HT1080 (cell line): Measurements from ENCODE around the gene GIPC3. TPM values are rescaled to one million over a fixed set of nuclear protein-coding genes. Genes with fewer than 3 reads are reported as not detected.
"Not testable (repeated sequence)": the region's sequence is repeated elsewhere in the genome, so short reads cannot be mapped to it uniquely, and the experiment has no call there.

Experiments
- DNase-seq: peaks from one replicate; pipeline ENCODE4 v3.0.0-alpha.2; 2015; ENCODE audit warnings: low read depth
- total RNA-seq: library from RNA; depleted of rRNA; stranded (reverse); fragments of >200 nt; shearing (Covaris generic); gene quantifications from 2 replicates; pipeline ENCODE4 v1.2.3, GENCODE V29; 2014

Gene GIPC3
- total RNA-seq, 1 experiment from 2014 or later: 0.02 TPM

DNA sequence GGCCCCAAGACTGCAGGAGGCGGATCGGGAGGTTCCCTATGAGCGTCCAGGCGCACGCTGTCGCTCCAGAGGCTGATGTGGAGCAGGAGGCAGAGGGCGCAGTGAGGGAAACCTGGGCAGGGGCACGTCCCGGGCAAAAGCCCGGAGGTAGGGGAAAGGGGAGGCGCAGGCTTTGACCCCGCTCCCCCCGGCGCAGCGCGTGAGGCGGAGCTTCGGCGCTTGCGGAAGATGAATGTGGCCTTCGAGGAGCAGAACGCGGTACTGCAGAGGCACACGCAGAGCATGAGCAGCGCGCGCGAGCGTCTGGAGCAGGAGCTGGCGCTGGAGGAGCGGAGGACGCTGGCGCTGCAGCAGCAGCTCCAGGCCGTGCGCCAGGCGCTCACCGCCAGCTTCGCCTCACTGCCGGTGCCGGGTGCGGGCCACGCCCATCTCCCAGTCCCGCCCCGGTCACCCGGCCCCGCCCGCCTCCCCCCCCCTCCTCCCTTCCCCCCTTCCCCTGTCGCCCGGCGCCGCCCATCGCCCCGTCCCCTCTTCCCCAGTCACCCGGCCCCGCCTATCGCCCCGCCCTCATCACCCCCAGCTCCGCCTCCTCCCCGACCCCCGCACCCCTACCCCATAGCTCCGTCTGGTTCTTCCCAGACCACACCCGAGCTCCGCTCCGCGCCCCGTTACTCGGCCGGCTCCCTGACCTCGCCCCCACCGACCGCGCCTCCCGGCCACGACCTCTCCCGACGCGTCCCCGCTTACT lies 8.4 kb upstream of the GIPC3 start:
- no peak for DNase-seq

DNA sequence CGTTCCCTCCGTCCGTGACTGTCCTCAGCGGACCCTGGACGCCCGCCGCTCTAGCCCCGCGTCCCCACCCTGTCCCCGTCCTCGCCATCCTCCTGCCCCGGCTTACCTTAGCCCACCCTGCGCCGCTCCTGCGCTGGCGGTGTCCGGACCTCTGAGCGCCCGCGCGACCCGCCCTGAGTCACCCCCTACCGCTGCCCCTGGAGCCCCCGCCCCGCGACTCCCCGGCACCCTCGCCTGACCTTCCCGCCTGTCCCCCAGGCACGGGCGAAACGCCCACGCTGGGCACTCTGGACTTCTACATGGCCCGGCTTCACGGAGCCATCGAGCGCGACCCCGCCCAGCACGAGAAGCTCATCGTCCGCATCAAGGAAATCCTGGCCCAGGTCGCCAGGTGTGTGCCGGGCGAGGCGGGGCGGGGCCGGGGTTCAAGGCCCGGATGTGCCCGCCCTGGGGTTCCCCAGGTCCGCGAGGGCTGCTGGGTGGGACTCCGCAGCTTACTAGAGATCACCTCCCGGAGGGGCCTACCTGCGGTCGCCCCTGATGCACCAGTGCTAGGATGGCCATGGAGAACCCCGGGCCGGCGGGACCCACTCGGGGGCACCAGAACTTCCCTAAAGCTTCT lies 7.4 kb upstream of the GIPC3 start:
- no peak for DNase-seq

DNA sequence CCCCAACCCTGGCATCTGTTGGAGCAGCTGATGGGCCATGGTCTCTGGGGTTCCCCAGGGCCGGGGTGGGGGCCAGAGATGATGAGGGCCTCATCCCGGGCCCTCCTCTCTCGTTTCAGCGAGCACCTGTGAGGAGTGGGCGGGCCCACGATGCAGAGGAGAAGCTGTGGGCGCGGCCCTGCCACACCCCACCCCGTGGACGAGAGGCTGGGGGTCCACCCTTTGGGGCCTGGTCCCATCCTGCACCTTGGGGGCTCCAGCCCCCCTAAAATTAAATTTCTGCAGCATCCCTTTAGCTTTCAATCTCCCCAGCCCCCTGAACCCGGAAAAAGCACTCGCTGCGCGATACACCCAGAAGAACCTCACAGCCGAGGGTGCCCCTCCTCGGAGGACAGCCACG lies 6.9 kb upstream of the GIPC3 start:
- DNase-seq: no peak

DNA sequence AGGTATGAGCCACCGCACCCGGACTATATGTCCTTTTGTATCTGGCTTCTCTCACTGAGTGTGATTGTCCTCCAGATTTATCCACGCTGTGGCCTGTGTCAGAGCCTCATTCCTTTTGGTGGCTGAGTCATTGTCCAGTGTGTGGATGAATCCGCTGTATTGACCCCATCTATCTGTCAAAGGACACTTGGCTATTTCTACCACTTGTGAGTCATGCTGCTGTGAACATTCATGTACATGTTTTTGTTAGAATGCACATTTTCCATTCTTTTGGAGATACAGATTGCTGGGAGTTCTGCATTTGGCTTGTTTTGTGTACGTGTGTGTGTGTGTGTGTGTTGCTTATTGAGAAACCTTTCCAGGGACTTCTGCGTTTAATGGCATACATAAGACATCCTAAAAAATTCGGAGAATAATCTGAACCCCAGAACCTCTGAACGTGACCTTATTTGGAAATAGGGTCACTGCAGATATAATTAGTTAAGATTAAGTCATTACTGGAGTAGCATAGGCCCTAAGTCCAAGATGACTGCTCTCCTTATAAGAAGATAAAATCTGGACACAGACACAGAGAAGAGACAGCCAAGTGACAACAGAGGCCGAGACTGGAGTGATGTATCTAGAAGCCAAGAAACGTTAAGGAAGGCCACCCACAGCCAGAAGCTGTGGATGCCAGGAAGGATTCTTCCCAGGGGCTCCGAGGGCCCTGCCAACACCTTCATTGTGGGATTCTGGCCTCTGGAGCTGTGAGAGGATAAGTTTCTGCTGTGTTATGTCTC lies 4.9 kb upstream of the GIPC3 start:
- peak; percentile 83 for DNase-seq

DNA sequence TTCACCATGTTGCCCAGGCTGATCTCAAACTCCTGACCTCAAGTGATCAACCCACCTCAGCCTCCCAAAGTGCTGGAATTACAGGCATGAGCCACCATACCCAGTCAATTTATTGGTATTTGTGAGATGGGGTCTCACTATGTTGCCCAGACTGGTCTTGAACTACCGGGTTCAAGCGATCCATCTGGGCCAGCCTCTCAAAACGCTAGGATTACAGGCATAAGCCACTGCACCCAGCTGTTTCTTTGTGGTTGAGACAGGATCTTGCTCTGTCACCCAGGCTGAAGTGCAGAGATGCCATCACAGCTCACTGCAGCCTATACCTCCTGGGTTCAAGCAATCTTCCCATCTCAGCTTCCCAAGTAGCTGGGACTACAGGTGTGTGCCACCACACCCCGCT lies 3.5 kb upstream of the GIPC3 start:
- not testable (repeated sequence) for DNase-seq

DNA sequence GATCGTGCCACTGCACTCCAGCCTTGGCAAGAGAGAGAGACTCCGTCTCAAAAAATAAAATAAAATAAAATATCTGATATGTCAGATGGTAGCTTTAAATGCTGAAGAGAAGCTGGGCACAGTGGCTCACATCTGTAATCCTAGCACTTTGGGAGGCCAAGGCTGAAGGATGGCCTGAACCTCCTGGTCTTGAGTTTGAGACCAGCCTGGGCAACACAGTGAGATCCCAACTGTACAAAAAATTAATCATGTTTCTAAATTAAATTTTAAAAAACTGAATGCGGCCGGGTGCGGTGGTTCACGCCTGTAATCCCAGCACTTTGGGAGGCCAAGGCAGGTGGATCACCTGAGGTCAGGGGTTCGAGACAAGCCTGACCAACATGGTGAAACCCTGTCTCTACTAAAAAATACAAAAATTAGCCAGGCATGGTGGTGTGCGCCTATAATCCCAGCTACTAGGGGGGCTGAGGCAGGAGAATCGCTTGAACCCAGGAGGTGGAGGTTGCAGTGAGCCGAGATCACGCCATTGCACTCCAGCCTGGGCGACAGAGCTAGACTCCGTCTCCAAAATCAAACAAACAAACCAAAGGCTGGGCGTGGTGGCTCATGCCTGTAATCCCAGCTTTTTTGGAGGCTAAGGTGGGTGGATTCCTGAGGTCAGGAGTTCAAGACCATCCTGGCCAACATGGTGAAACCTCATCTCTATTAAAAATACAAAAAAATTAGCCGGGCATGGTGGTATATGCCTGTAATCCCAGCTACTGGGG lies 1.1 kb upstream of the GIPC3 start:
- DNase-seq: not testable (repeated sequence)

DNA sequence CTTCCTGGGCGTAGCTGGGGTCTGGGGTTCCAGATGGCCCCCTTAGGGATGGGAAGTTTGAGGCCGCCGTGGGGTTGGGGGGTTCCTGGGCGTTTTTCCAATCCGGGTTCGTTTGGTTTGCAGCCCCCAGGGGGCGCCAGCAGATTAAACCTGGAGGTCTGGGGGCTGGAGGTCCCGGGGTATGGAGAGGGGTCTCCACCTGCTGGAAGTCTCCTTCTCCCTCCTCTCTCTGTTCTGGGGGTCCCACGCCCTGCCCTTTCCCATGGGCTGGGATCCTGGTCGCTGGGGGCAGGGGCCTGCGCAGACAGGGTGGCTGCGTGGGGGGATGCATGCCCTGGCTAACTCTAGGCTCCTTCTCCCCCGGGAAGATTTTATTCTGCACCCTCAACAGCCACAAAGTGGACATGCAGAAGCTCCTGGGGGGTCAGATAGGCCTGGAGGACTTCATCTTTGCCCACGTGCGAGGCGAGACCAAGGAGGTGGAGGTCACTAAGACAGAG lies 899 bp downstream of the GIPC3 start:
- DNase-seq: no peak

DNA sequence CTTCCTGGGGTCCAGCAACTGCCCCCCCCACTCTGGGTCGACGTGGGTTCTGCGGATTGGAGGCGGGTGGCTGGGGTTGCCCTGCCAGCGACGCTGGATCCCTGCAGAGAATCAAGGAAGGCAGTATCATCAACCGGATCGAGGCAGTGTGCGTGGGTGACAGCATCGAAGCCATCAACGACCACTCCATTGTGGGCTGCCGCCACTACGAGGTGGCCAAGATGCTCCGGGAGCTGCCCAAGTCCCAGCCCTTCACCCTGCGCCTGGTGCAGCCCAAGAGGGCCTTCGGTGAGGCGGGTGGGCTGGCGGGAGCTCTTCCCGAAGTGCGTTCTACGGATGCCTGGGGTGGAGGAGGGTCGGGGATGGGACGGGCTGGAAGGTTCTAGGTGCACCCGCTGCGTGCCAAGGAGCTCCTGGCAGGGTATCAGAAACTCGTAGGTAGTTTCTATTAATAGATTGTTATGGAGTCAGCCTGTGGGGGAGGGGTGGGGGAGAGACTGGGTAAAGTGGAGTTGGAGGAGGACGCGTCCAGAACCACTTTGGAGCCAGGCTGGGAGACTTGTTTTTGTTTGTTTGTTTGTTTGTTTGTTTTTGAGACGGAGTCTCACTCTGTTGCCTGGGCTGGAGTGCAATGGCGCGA lies 1.5 kb downstream of the GIPC3 start:
- DNase-seq: no peak

DNA sequence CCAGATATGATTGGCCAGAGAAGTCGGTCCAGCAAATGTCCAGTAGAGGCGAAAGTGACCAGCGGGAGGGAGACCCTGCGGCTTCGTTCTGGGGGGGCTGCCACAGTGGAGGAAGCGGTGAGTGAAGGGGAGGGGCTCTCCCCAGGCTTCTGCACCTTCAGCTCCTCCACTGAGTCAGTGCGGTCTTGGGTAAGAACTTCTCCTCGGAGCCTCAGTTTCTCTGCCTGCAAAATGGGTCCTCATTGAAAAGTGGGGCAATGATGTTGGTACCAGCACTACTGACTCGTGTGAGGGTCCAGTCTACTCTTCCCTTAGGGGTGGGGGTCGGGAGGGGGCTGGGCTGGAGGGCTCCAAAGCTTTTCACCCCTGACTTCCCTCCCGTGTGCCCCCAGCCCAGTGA lies 4.2 kb downstream of the GIPC3 start:
- no peak for DNase-seq

DNA sequence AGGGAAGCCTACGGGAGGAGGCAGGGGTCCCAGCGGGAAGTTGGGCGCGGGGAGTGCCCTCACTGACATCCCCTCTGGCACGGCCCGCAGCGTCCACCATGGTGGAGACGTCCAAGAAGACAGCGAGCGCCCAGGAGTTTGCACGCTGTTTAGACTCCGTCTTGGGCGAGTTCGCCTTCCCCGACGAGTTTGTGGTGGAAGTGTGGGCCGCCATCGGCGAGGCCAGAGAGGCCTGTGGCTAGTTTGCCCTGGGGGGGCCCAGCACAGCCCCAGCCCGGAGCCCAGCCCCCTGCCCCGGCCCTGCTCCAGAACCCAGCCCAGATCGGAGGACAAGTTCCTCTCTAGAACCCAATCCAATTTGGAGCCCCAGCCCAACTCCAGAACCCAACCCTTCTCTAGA lies 4.7 kb downstream of the GIPC3 start:
- no peak for DNase-seq

DNA sequence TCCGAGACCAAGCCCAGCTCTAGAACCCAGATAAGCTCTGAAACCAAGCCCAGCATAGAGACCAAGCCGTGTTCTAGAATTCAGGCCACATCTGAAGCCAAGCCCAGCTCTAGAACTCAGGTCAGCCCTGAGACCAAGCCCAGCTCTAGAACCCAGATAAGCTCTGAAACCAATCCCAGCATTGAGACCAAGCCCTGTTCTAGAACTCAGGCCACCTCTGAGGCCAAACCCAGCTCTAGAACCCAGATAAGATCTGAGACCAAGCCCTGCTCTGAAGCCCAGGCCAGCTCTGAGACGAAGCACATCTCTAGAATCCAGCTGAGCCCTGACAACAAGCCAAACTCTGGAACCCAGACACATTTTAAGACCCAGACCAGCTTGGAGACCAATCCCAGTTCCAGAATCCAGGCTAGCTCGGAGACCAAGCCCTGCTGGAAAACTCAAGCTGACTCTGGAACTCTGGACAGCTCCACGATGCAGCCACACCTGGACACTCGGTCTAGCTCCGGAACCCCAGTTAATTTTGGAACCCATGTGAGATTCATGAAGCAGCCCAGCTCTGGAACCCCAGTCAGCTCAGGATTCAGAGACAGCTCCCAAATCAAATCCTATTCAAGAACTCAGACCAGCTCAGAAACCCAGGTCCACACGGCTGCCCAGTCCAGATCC lies 5.8 kb downstream of the GIPC3 start:
- DNase-seq: no peak

DNA sequence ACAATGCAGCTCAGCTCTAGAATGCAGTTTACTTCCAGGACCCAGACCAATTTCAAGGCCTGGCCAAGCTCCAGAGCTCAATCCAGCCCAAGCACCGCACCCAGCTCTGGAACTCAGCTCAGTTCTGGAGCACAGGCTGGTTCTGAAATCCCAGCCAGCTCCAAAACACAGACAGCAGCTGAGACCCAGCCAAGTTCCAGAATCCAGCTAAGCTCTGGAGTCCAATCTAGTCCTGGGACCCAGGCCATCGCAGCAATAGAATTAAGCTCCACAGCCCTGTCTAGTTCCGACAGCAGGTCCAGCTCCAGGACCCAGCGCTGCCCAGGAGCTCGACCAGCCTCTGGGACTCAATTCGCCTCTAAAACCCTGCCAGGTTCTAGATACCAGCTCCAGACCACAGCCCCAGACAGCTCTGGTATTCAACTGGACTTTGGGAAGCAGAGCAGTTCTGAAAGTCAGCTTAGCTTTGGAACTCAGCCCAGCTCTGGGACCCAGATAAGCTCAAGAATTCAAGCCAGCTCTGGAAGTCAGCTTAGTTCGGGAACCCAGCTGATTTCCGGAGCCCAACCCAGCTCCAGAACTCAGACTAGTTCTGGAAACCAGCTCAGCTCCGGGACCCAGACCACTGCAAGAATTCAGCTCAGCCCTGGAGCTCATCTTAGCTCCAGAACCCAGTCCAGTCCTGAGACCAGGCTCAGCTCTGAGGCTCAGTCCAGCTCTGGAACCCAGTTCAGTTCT lies 6.8 kb downstream of the GIPC3 start:
- no peak for DNase-seq

DNA sequence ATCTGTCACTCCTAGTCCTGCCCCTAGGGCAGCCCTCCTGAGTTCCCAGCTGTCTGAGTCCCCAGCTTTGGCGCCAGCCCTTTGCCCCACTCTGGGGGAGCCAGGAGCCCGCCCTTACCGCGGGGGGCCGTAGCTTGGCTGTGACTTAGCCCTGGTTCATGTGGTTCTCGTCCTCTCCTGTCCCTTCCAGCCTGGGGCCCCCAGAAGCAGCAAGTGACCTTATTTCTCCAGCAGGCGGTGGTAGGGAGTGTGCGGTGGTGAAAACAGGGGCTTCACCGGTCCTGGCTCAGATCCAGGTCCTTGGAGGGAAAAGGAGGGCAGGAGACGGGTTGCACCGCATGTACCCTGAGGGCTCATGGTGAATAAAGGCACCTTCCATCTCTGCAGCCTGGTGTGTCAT lies 7.9 kb downstream of the GIPC3 start:
- DNase-seq: no peak

DNA sequence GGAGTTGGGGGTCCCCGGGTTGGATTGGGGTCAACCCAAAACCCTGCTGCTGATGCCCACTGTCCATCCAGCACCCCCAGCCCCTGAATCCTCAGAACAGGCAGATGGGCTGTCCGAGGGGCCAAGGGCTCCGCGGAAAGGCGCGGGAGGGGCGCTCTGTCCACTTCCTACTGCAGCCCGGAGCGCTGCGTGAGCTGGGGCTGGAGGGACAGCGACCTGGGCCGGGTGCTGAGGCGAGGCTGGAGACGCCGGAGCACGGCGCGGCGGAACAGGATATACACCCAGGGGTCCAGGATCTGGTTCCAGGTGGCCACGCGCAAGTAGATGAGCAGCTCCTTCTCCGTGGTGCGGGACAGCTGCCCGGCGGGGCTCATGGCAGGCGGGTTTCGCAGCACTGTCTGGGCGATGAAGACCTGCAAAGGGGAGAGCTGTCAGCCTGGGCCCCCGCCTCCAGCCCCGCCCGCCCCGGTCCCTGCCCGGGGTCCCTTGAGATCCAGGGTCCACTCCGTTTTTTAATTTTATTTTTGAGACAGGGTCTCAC lies 10.3 kb downstream of the GIPC3 start:
- DNase-seq: no peak

DNA sequence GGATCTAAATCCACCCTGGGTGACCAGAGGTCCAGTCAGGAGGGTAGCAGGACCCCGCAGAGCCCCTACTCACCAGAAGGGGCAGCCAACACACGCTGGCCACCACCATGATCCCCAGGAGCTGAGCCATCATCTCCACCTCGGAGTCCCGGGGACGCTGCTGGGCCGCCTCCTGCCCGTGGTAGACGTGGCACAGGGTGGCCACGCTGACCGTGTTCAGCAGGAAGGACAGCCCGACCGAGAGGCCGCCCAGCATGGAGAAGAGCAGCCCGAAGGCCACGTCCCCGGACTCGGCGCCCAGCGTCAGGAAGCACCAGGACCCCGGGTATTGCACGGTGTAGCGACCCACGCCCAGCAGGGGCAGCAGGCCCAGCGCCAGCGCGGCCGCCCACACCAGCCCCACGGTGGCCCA lies 14.5 kb downstream of the GIPC3 start:
- DNase-seq: no peak

DNA sequence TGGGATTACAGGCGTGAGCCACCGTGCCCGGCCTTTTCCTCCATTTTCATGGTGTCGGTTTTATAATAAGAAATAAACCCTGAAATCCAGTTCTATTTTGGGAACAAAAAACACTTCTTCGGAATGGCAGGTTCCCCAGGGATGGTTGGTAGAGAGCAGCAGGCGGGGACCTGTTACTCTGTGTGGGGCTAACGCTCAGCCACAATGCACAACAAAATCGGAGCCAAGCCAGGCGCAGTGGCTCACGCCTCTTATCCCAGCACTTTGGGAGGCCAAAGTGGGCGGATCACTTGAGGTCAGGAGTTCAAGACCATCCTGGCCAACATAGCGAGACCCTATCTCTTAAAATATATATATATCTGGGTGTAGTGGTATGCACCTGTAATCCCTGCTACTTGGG lies 15.7 kb downstream of the GIPC3 start:
- DNase-seq: no peak

DNA sequence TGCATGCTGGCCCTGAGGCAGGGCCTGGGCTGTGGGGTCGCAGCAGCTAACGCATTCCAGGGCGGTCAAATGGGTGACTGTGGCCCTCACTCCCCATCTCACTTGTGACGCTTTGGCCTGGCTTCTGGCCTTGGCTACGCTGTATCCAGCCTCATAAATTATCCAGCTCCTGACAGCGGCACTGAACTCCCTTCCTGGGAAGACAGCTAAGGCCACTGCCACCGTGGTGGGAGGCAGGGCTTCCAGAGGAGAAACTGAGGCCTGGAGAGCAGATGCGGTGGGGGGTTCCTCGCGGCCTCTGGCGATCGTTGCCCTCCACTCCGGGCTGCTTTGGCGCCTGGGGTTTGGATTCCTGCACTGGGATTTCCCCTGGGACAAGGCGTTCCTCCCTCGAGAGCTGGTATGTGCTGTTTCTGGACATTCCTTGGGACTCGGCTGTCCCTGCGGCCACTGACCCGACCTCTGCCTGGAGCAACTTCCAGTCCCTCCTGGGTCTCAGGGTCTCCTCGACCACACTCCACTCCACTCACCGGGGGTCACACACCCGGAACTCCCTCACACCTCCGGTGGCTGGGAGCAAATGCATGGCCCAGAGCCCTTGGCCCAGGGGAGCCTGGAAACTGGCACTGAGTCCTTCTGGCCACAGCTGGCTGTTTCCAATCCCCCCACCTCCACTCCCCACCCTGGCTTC lies 18.0 kb downstream of the GIPC3 start:
- DNase-seq: no peak

DNA sequence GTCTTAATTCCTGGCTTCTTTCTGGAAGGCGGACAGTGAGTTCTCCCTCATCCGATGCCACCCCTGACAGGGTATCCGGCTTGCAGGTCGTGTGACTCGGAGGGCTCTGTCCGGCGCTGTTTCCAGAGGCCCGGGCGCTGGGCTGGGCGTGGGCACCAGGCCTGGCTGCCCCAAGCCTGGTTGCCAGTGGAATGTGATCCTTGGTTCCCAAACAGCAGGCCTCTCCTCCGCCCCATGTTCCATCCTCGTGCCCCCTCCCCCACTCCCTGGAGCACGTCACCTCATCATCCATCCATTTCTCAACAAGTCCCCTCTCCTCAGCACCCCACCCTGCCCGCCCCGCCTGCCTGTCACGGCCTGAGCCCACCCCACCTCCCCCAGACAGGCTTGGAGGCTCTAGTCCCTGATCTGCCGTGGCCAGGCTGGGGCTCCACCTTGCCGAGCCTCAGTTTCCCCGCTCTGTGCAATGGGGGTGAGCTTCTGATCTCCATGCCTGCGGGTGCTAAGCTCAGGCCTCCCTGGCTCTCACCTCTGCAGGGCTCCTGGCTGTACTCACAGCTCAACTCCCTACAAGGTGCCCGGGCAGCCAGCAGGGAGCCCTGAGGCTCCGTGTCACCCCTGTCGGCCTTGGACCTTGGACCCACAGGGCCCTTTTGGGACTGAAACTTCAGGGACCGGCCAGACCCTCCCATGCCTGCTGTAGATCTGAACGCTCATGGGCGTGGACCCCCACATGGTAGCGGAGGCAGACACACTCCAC lies 19.1 kb downstream of the GIPC3 start:
- DNase-seq: no peak
